Measurements from ENCODE around the gene MSI2. TPM values are rescaled to one million over a fixed set of nuclear protein-coding genes. Genes with fewer than 3 reads are reported as not detected.

MSI2 gene
- total RNA-seq, 2 donors from 2014 or later = 112 to 119 TPM

- Mint-ChIP-seq H3K27ac (peak overlapping the region; percentile 98), H3K4me1 (ENCODE audit: low read depth) (peaks cover 83% of the 10 kb centered on the region), H3K27me3 (ENCODE audit: low read depth) (no peaks in the 10 kb centered on the region), H3K4me3 (peak overlapping the region in 1 of 2 donors; percentile 78), H3K36me3 (ENCODE audit: insufficient read depth in 2 of 2) (peaks cover 3 to 9% of the 10 kb centered on the region in 2 donors), H3K9me3 (peaks cover 2 to 3% of the 10 kb centered on the region in 2 donors)
- no peak for DNase-seq
- ATAC-seq (replicated peaks in 1 of 2) = no peak
Measured at GRCh38 chr17:57464191-57464864, 208.0 kb downstream of the MSI2 start.

GRCh38 chr17:57465610-57466009 lies 209.3 kb downstream of the MSI2 start:
- Mint-ChIP-seq H3K27ac (no peak overlapping the region), H3K4me3 (no peak overlapping the region), H3K27me3 (ENCODE audit: low read depth) (no peaks in the 10 kb centered on the region), H3K9me3 (peaks cover 2 to 3% of the 10 kb centered on the region in 2 donors), H3K36me3 (ENCODE audit: insufficient read depth in 2 of 2) (peaks cover 3 to 9% of the 10 kb centered on the region in 2 donors), H3K4me1 (ENCODE audit: low read depth) (peaks cover 82% of the 10 kb centered on the region)
- DNase-seq = no peak
- no peak for ATAC-seq (replicated peaks in 1 of 2)

- no peak overlapping the region for H3K4me3 Mint-ChIP-seq
- no peak for DNase-seq
- ATAC-seq (replicated peaks in 1 of 2) = no peak
Measured at GRCh38 chr17:57466017-57466471, 209.7 kb downstream of the MSI2 start.

GRCh38 chr17:57466521-57466920 lies 210.2 kb downstream of the MSI2 start:
- no peaks in the 10 kb centered on the region for H3K27me3 Mint-ChIP-seq (ENCODE audit: low read depth)
- H3K27ac Mint-ChIP-seq = no peak overlapping the region
- H3K9me3 Mint-ChIP-seq = peaks cover 2 to 3% of the 10 kb centered on the region in 2 donors
- ATAC-seq (replicated peaks in 1 of 2) (no peak), DNase-seq (no peak)
- peaks cover 3 to 9% of the 10 kb centered on the region in 2 donors for H3K36me3 Mint-ChIP-seq (ENCODE audit: insufficient read depth in 2 of 2)
- H3K4me1 Mint-ChIP-seq (ENCODE audit: low read depth) = peaks cover 73% of the 10 kb centered on the region
- no peak overlapping the region for H3K4me3 Mint-ChIP-seq

More at GRCh38 chr17:57466017-57466471, 209.7 kb downstream of the MSI2 start:
- Mint-ChIP-seq H3K4me1 (ENCODE audit: low read depth) (peaks cover 78% of the 10 kb centered on the region), H3K36me3 (ENCODE audit: insufficient read depth in 2 of 2) (peaks cover 3 to 9% of the 10 kb centered on the region in 2 donors), H3K27ac (no peak overlapping the region), H3K9me3 (peaks cover 2 to 3% of the 10 kb centered on the region in 2 donors), H3K27me3 (ENCODE audit: low read depth) (no peaks in the 10 kb centered on the region)

GRCh38 chr17:57467226-57467625 lies 210.9 kb downstream of the MSI2 start:
- Mint-ChIP-seq H3K36me3 (ENCODE audit: insufficient read depth in 2 of 2) (peaks cover 3% of the 10 kb centered on the region in 2 donors), H3K9me3 (peaks cover 2 to 3% of the 10 kb centered on the region in 2 donors), H3K4me3 (no peak overlapping the region), H3K27me3 (ENCODE audit: low read depth) (no peaks in the 10 kb centered on the region), H3K27ac (peak overlapping the region; percentile 32), H3K4me1 (ENCODE audit: low read depth) (peaks cover 66% of the 10 kb centered on the region)
- ATAC-seq (replicated peaks in 1 of 2) = no peak
- DNase-seq = no peak

- Mint-ChIP-seq H3K27ac (no peak overlapping the region), H3K27me3 (ENCODE audit: low read depth) (no peaks in the 10 kb centered on the region)
- ATAC-seq (replicated peaks in 1 of 2) = no peak
Measured at GRCh38 chr17:57467801-57468200, 211.5 kb downstream of the MSI2 start.

GRCh38 chr17:57468932-57469775 lies 212.8 kb downstream of the MSI2 start:
- ATAC-seq (replicated peaks in 1 of 2) = peak; percentile 76 to 78
- Mint-ChIP-seq H3K9me3 (peaks cover 2 to 3% of the 10 kb centered on the region in 2 donors), H3K36me3 (ENCODE audit: insufficient read depth in 2 of 2) (peaks cover 1 to 3% of the 10 kb centered on the region in 2 donors), H3K27me3 (ENCODE audit: low read depth) (no peaks in the 10 kb centered on the region), H3K4me3 (no peak overlapping the region), H3K4me1 (ENCODE audit: low read depth) (peaks cover 47% of the 10 kb centered on the region), H3K27ac (peak overlapping the region; percentile 21)
- peak in 1 of 2 donors; percentile 34 for DNase-seq

More at GRCh38 chr17:57467801-57468200, 211.5 kb downstream of the MSI2 start:
- peaks cover 61% of the 10 kb centered on the region for H3K4me1 Mint-ChIP-seq (ENCODE audit: low read depth)
- H3K4me3 Mint-ChIP-seq = no peak overlapping the region
- peaks cover 2 to 3% of the 10 kb centered on the region in 2 donors for H3K36me3 Mint-ChIP-seq (ENCODE audit: insufficient read depth in 2 of 2)
- H3K9me3 Mint-ChIP-seq = peaks cover 2 to 3% of the 10 kb centered on the region in 2 donors
- DNase-seq = no peak

- Mint-ChIP-seq H3K27me3 (ENCODE audit: low read depth) (no peaks in the 10 kb centered on the region), H3K4me3 (no peak overlapping the region), H3K36me3 (ENCODE audit: insufficient read depth in 2 of 2) (peaks cover 0 to 3% of the 10 kb centered on the region in 2 donors), H3K9me3 (peaks cover 2 to 3% of the 10 kb centered on the region in 2 donors), H3K4me1 (ENCODE audit: low read depth) (peaks cover 34% of the 10 kb centered on the region), H3K27ac (no peak overlapping the region)
- no peak for ATAC-seq (replicated peaks in 1 of 2)
- no peak for DNase-seq
Measured at GRCh38 chr17:57470906-57471305, 214.6 kb downstream of the MSI2 start.

- H3K9me3 Mint-ChIP-seq = peaks cover 2 to 3% of the 10 kb centered on the region in 2 donors
- no peak for ATAC-seq (replicated peaks in 1 of 2)
- no peak overlapping the region for H3K27ac Mint-ChIP-seq
Measured at GRCh38 chr17:57471868-57472368, 215.6 kb downstream of the MSI2 start.

GRCh38 chr17:57475796-57476195 lies 219.5 kb downstream of the MSI2 start:
- Mint-ChIP-seq H3K4me3 (no peak overlapping the region), H3K27me3 (ENCODE audit: low read depth) (no peaks in the 10 kb centered on the region), H3K36me3 (ENCODE audit: insufficient read depth in 2 of 2) (no peaks in the 10 kb centered on the region), H3K27ac (no peak overlapping the region), H3K4me1 (ENCODE audit: low read depth) (peaks cover 9% of the 10 kb centered on the region), H3K9me3 (no peaks in the 10 kb centered on the region)
- DNase-seq (no peak), ATAC-seq (replicated peaks in 1 of 2) (no peak)

More at GRCh38 chr17:57471868-57472368, 215.6 kb downstream of the MSI2 start:
- Mint-ChIP-seq H3K36me3 (ENCODE audit: insufficient read depth in 2 of 2) (peaks cover 0 to 3% of the 10 kb centered on the region in 2 donors), H3K4me1 (ENCODE audit: low read depth) (peaks cover 34% of the 10 kb centered on the region), H3K27me3 (ENCODE audit: low read depth) (no peaks in the 10 kb centered on the region), H3K4me3 (no peak overlapping the region)
- no peak for DNase-seq

- Mint-ChIP-seq H3K4me1 (ENCODE audit: low read depth) (peaks cover 26% of the 10 kb centered on the region), H3K27me3 (ENCODE audit: low read depth) (no peaks in the 10 kb centered on the region), H3K4me3 (no peak overlapping the region), H3K36me3 (ENCODE audit: insufficient read depth in 2 of 2) (peaks cover 0 to 2% of the 10 kb centered on the region in 2 donors), H3K27ac (no peak overlapping the region), H3K9me3 (no peaks in the 10 kb centered on the region)
- ATAC-seq (replicated peaks in 1 of 2) (no peak), DNase-seq (no peak)
Measured at GRCh38 chr17:57477522-57478362, 221.4 kb downstream of the MSI2 start.

- H3K27ac Mint-ChIP-seq = no peak overlapping the region
Measured at GRCh38 chr17:57478478-57479250, 222.3 kb downstream of the MSI2 start.

More at GRCh38 chr17:57478478-57479250, 222.3 kb downstream of the MSI2 start:
- H3K9me3 Mint-ChIP-seq = no peaks in the 10 kb centered on the region
- peaks cover 33% of the 10 kb centered on the region for H3K4me1 Mint-ChIP-seq (ENCODE audit: low read depth)
- H3K36me3 Mint-ChIP-seq (ENCODE audit: insufficient read depth in 2 of 2) = peaks cover 0 to 2% of the 10 kb centered on the region in 2 donors
- DNase-seq (no peak), ATAC-seq (replicated peaks in 1 of 2) (no peak)
- no peak overlapping the region for H3K4me3 Mint-ChIP-seq
- no peaks in the 10 kb centered on the region for H3K27me3 Mint-ChIP-seq (ENCODE audit: low read depth)
